Lower leg skin (tissue), 4 donors: ENCODE data around the gene CAMK2D. TPM values are rescaled to one million over a fixed set of nuclear protein-coding genes. Genes with fewer than 3 reads are reported as not detected.

Experiments used
- DNase-seq, 2 donors: peaks; one replicate each; pipeline ENCODE4 v3.0.0-alpha.2; 2019; ENCODE audit warnings: low spot score in 2 of 2
- H3K4me3 ChIP-seq: fragments of 200-600 bp; sonication (generic); 2 replicates; pipeline ENCODE4 v1.5.1; 2017; ENCODE audit warnings: mild to moderate bottlenecking, low read depth; ENCODE audit not compliant: poor library complexity, severe bottlenecking
- CTCF ChIP-seq, 3 donors: fragments of 450-650 bp; IDR thresholded peaks; one replicate each; pipeline ENCODE4 v1.5.1; 2016; ENCODE audit warnings: antibody characterized with exemption in 3 of 3, mild to moderate bottlenecking in 3 of 3, moderate library complexity in 2 of 3
- POLR2A ChIP-seq, 2 donors: fragments of 450-650 bp; IDR thresholded peaks; one replicate each; pipeline ENCODE4 v1.6.1; 2016 to 2017; ENCODE audit warnings: antibody characterized with exemption in 2 of 2, mild to moderate bottlenecking in 1 of 2, moderate library complexity in 1 of 2
- WGBS, 2 donors: methylation state at CpG; one replicate each; pipeline ENCODE4 v1.1.5; 2018; 5-methylcytosine and 5-hydroxymethylcytosine counted together
- intact Hi-C: fragments of 100-400 bp; cut with DNase I; formaldehyde crosslinking; loops from one replicate; pipeline ENCODE4 v1.15.0; 2023; ENCODE audit warnings: low total_unique reads
- total RNA-seq, 4 donors: library from RNA; depleted of rRNA; stranded (reverse); fragments of >200 nt; gene quantifications; one replicate each; pipeline ENCODE4 v1.1.0, GENCODE V29; 2016

Gene CAMK2D
- total RNA-seq, 4 donors from 2014 or later, result 25.2 to 40.7 (median 32.7) TPM

GRCh38 chr4:113730467-113731216, 30.9 kb downstream of the CAMK2D start:
- WGBS, 2 donors, result 94 to 97% methylated on average over 2 of the region's 2 CpGs
- intact Hi-C loops, result no loop called here
- DNase-seq, result no peak
- TF ChIP-seq POLR2A (IDR thresholded peaks at IDR 0.05), result no peak
- no peak for TF ChIP-seq CTCF (IDR thresholded peaks at IDR 0.05)
- H3K4me3 ChIP-seq, result no peak overlapping the region

GRCh38 chr4:113727802-113728201, 33.7 kb downstream of the CAMK2D start:
- WGBS, 2 donors, result 78% methylated on average over 1 of the region's 1 CpG
- TF ChIP-seq CTCF (IDR thresholded peaks at IDR 0.05), result no peak
- no peak for TF ChIP-seq POLR2A (IDR thresholded peaks at IDR 0.05)
- no peak for DNase-seq
- no peak overlapping the region for H3K4me3 ChIP-seq
- intact Hi-C loops, result no loop called here

- 89 to 91% methylated on average over 1 of the region's 1 CpG for WGBS, 2 donors
- no peak overlapping the region for H3K4me3 ChIP-seq
- intact Hi-C loops, result no loop called here
- TF ChIP-seq POLR2A (IDR thresholded peaks at IDR 0.05), result no peak
- TF ChIP-seq CTCF (IDR thresholded peaks at IDR 0.05), result no peak
- DNase-seq, result no peak
Measured at GRCh38 chr4:113725963-113726362, 35.6 kb downstream of the CAMK2D start.

- TF ChIP-seq CTCF (IDR thresholded peaks at IDR 0.05) (no peak), POLR2A (IDR thresholded peaks at IDR 0.05) (no peak)
- WGBS, 2 donors, result 79 to 82% methylated on average over 1 of the region's 1 CpG
- no peak overlapping the region for H3K4me3 ChIP-seq
- no peak for DNase-seq
- intact Hi-C loops, result no loop called here
Measured at GRCh38 chr4:113718252-113718651, 43.3 kb downstream of the CAMK2D start.

GRCh38 chr4:113711883-113712662, 49.5 kb downstream of the CAMK2D start:
- H3K4me3 ChIP-seq, result no peak overlapping the region
- DNase-seq, result no peak
- 84 to 100% methylated on average over 1 of the region's 1 CpG for WGBS, 2 donors
- TF ChIP-seq POLR2A (IDR thresholded peaks at IDR 0.05) (no peak), CTCF (IDR thresholded peaks at IDR 0.05) (no peak)
- intact Hi-C loops, result no loop called here
